PC-9 (cell line): ENCODE measurements around the gene TNIK. TPM values are rescaled to one million over a fixed set of nuclear protein-coding genes. Genes with fewer than 3 reads are reported as not detected.
"Not testable (repeated sequence)": the region's sequence is repeated elsewhere in the genome, so short reads cannot be mapped to it uniquely, and the experiment has no call there.

ENCODE experiments used
- BruUV-seq: library from RNA; stranded (reverse); fragments of 400-500 nt; replicated peaks from 2 replicates; lab custom pipeline; 2021; lab: Mats Ljungman, UMichigan
- CTCF ChIA-PET: fragments of 300-600 bp; sonication (Branson Sonifier 250); formaldehyde crosslinking; loops from one replicate; lab custom pipeline; 2022; ENCODE audit warnings: antibody characterized with exemption; lab: Charles Lee
- POLR2A ChIA-PET: fragments of 300-600 bp; sonication (Branson Sonifier 250); formaldehyde crosslinking; loops from one replicate; lab custom pipeline; 2022; ENCODE audit warnings: antibody characterized with exemption; ENCODE audit not compliant: unreplicated experiment; lab: Charles Lee
- DNase-seq, 2 experiments: peaks; one replicate each; pipeline versions ENCODE4 v3.0.0 to v3.0.0-alpha.2; 2015 to 2022; ENCODE audit warnings: mixed read lengths in 1 of 2
- H2AFZ ChIP-seq: fragments of 200-600 bp; sonication (generic); 2 replicates; pipeline ENCODE4 v1.8.1; 2017; ENCODE audit warnings: antibody characterized with exemption
- H3F3A ChIP-seq: fragments of 200-600 bp; sonication (generic); 2 replicates; pipeline ENCODE4 v1.8.1; 2017; ENCODE audit warnings: antibody characterized with exemption, mild to moderate bottlenecking, low read depth; ENCODE audit not compliant: insufficient read depth
- H3K27ac ChIP-seq: fragments of 200-600 bp; sonication (generic); 2 replicates; pipeline ENCODE4 v1.6.1; 2016; ENCODE audit warnings: mixed run types
- H3K27me3 ChIP-seq: fragments of 200-600 bp; sonication (generic); 2 replicates; pipeline ENCODE4 v1.6.1; 2016; ENCODE audit warnings: low read depth, mixed run types; ENCODE audit not compliant: insufficient read depth
- H3K36me3 ChIP-seq: fragments of 200-600 bp; sonication (generic); 2 replicates; pipeline ENCODE4 v1.6.1; 2016; ENCODE audit warnings: low read depth, mixed run types
- H3K4me1 ChIP-seq: fragments of 200-600 bp; sonication (generic); replicated peaks from 2 replicates; pipeline ENCODE4 v1.6.1; 2016; ENCODE audit warnings: mixed run types; ENCODE audit not compliant: insufficient read depth
- H3K4me2 ChIP-seq: fragments of 200-600 bp; sonication (generic); 2 replicates; pipeline ENCODE4 v1.6.1; 2017; ENCODE audit warnings: mixed run types
- H3K4me3 ChIP-seq: fragments of 200-600 bp; sonication (generic); 2 replicates; pipeline ENCODE4 v1.6.1; 2016; ENCODE audit warnings: mixed run types
- H3K79me2 ChIP-seq: fragments of 200-600 bp; sonication (generic); 2 replicates; pipeline ENCODE4 v1.6.1; 2017; ENCODE audit warnings: low read depth, mixed run types
- H3K9me2 ChIP-seq: fragments of 200-600 bp; sonication (generic); 2 replicates; pipeline ENCODE4 v1.8.1; 2017; ENCODE audit warnings: mild to moderate bottlenecking; ENCODE audit not compliant: insufficient read depth
- H3K9me3 ChIP-seq: fragments of 200-600 bp; sonication (generic); 2 replicates; pipeline ENCODE4 v1.8.1; 2016; ENCODE audit warnings: low read depth; ENCODE audit not compliant: insufficient read depth
- H4K20me1 ChIP-seq: fragments of 200-600 bp; sonication (generic); 2 replicates; pipeline ENCODE4 v1.8.1; 2017; ENCODE audit not compliant: insufficient read depth
- EZH2 ChIP-seq: fragments of 200-600 bp; sonication (generic); IDR thresholded peaks from 2 replicates; pipeline ENCODE4 v1.8.0; 2017; ENCODE audit warnings: antibody characterized with exemption, low read depth
- intact Hi-C: fragments of 100-400 bp; cut with micrococcal nuclease; formaldehyde crosslinking; loops from one replicate; pipeline ENCODE4 v1.10.0; 2022; ENCODE audit not compliant: unreplicated experiment
- total RNA-seq: library from RNA; stranded (reverse); gene quantifications from 2 replicates; pipeline ENCODE4 v1.2.3, GENCODE V29; 2021
- TF ChIP-seq, protein P1 (sequence below): fragments of 200-600 bp; sonication (generic); conservative IDR thresholded peaks from 2 replicates; pipeline ENCODE4 v1.6.1; 2017; ENCODE audit warnings: mixed run types, antibody characterized with exemption, mild to moderate bottlenecking, moderate library complexity

TNIK gene
- total RNA-seq, 1 experiment from 2014 or later: 30.7 TPM

DNA sequence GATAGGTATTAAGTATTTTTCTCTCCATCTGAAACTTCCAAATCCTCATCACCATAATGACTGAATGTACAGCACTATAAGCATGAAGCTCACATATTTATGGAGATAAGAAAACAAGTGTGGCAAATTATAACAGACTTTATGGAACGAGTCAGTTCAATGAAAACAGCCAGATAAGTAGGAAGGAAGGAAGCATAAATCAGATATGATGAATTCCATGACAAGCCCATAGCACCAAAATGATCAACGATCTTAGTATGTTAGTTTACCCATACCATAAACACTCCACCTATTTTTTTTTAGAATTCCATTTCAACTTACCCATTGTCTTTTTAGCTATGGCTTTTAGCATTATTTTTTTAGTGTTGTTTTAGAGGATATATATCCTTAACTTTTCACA lies 169.5 kb downstream of the TNIK start:
- Histone ChIP-seq H2AFZ (no peak overlapping the region), H3K4me3 (no peak overlapping the region), H4K20me1 (no peaks in the 10 kb centered on the region), H3K27me3 (no peaks in the 10 kb centered on the region), H3K27ac (no peak overlapping the region), H3K9me3 (no peaks in the 10 kb centered on the region), H3K4me2 (no peak overlapping the region), H3K4me1 (peaks cover 4% of the 10 kb centered on the region), H3K79me2 (peaks cover 5% of the 10 kb centered on the region; the same call in 1 of the 2 replicates), H3K36me3 (no peaks in the 10 kb centered on the region), H3F3A (no peaks in the 10 kb centered on the region; the same call in 1 of the 2 replicates), H3K9me2 (no peaks in the 10 kb centered on the region)
- ChIA-PET CTCF (no interaction called here), POLR2A (no interaction called here)
- no peak for TF ChIP-seq EZH2
- TF ChIP-seq, protein P1, sequence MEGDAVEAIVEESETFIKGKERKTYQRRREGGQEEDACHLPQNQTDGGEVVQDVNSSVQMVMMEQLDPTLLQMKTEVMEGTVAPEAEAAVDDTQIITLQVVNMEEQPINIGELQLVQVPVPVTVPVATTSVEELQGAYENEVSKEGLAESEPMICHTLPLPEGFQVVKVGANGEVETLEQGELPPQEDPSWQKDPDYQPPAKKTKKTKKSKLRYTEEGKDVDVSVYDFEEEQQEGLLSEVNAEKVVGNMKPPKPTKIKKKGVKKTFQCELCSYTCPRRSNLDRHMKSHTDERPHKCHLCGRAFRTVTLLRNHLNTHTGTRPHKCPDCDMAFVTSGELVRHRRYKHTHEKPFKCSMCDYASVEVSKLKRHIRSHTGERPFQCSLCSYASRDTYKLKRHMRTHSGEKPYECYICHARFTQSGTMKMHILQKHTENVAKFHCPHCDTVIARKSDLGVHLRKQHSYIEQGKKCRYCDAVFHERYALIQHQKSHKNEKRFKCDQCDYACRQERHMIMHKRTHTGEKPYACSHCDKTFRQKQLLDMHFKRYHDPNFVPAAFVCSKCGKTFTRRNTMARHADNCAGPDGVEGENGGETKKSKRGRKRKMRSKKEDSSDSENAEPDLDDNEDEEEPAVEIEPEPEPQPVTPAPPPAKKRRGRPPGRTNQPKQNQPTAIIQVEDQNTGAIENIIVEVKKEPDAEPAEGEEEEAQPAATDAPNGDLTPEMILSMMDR: no peak
- BruUV-seq: no TSS peak
- DNase-seq: no peak
- intact Hi-C loops: no loop called here

DNA sequence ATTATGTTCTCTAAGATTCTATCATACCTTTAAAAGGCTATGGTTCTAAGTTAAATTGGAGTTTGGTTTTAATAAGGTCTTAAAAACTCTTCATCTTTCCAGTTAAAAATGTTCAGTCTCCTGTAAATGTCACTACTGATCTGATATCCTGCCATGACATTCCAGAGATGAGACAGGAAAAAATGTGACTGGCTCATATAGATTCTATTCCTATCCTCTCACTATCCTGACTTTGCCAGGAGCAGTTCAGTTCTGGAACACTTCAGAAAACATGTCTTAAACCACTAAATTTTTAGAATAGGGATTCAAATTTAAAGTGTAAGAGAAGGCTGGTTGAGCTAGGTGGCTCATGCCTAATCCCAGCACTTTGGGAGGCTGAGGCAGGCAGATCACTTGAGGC lies 170.9 kb downstream of the TNIK start:
- Histone ChIP-seq H3F3A (no peaks in the 10 kb centered on the region; the same call in 1 of the 2 replicates), H3K79me2 (peaks cover 5% of the 10 kb centered on the region; the same call in 1 of the 2 replicates), H2AFZ (no peak overlapping the region), H4K20me1 (no peaks in the 10 kb centered on the region), H3K9me2 (no peaks in the 10 kb centered on the region), H3K27ac (no peak overlapping the region), H3K36me3 (no peaks in the 10 kb centered on the region), H3K27me3 (no peaks in the 10 kb centered on the region), H3K4me1 (peaks cover 10% of the 10 kb centered on the region), H3K4me3 (no peak overlapping the region), H3K9me3 (no peaks in the 10 kb centered on the region), H3K4me2 (no peak overlapping the region)
- CTCF ChIA-PET: interaction anchor here (0.6 kb wide), 1 partner anchor 327 kb away, joined by 4 read pairs; no protein-coding TSS in a partner anchor
- BruUV-seq: no TSS peak
- POLR2A ChIA-PET: no interaction called here
- no peak for TF ChIP-seq EZH2
- TF ChIP-seq, protein P1: no peak
- intact Hi-C loops: no loop called here
- no peak for DNase-seq

DNA sequence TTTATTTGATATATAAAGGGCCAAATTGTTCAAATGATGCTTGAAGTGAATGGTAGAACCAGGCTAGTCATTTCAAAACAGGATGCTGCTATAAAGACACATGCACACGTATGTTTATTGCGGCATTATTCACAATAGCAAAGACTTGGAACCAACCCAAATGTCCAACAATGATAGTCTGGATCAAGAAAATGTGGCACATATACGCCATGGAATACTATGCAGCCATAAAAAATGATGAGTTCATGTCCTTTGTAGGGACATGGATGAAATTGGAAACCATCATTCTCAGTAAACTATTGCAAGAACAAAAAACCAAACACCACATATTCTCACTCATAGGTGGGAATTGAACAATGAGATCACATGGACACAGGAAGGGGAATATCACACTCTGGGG lies 172.4 kb downstream of the TNIK start:
- POLR2A ChIA-PET, H3K27me3 ChIP-seq, H4K20me1 ChIP-seq, H2AFZ ChIP-seq, DNase-seq, CTCF ChIA-PET, H3K4me3 ChIP-seq, H3K9me2 ChIP-seq, H3K79me2 ChIP-seq, BruUV-seq, H3K4me2 ChIP-seq, H3K27ac ChIP-seq, H3K9me3 ChIP-seq, intact Hi-C loops, H3F3A ChIP-seq, H3K36me3 ChIP-seq, H3K4me1 ChIP-seq: not testable (repeated sequence)
